ENCODE data around the gene ZNF438. TPM values are rescaled to one million over a fixed set of nuclear protein-coding genes. Genes with fewer than 3 reads are reported as not detected.

Gene ZNF438
- total RNA-seq, 1 experiment from 2014 or later, result 0.83 TPM

DNA sequence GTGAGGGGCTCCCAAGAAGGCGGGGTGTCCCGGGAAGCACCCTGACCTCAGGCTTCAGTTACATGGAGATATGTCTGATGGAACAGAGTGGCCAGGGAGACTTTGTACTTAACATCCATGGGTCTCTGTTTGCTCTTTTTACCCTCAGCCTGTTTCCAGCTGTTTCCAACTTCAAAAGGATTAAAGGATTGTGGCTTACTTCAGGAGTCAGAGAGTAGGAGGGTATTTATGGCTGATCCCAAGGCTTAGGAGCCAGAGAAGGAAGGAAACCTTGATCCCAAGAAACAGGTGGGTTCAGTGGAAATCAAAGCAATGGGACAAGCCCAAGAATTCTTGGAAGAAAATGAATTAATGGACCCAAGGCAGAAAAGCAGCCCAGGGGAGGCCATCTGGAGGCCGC lies 37.7 kb upstream of the ZNF438 start:
- H3K27me3 Mint-ChIP-seq (ENCODE audit: low read depth), result peaks cover 3% of the 10 kb centered on the region; the same call in 1 of the 2 replicates
- peaks cover 0 to 2% of the 10 kb centered on the region in 2 experiments; a peak in 1 of 5 replicates for H3K9me3 Mint-ChIP-seq
- H3K36me3 Mint-ChIP-seq (ENCODE audit: insufficient read depth in 1 of 3, low read depth in 3 of 3), result no peaks in the 10 kb centered on the region; a peak in 1 of 7 replicates
- H3K23ac ChIP-seq (ENCODE audit: insufficient read length, low read depth, low read length), result no peak overlapping the region
- WGBS (ENCODE audit: extremely low coverage, insufficient read length, low lambda C conversion rate), result no CpG with 5 or more reads among the region's 3 CpGs
- peaks cover 27 to 34% of the 10 kb centered on the region in 2 experiments for H3K4me1 Mint-ChIP-seq
- H3K4ac ChIP-seq (ENCODE audit: low read depth, low read length), result no peak overlapping the region
- H3K4me2 ChIP-seq (ENCODE audit: insufficient read depth, insufficient read length, low read length), result no peak overlapping the region
- no peak overlapping the region for H2BK12ac ChIP-seq (ENCODE audit: insufficient read length, low read depth, low read length)
- H3K9ac ChIP-seq (ENCODE audit: extremely low read depth, insufficient read length, low read length), result no peak overlapping the region
- H3K79me1 ChIP-seq (ENCODE audit: insufficient read depth, low read depth, low read length, poor library complexity, severe bottlenecking), result no peaks in the 10 kb centered on the region
- no peak overlapping the region for H3K27ac ChIP-seq (ENCODE audit: insufficient read length, low read depth, low read length)
- H2BK5ac ChIP-seq (ENCODE audit: insufficient read length, low read length), result no peak overlapping the region
- no peak overlapping the region for H3K18ac ChIP-seq (ENCODE audit: insufficient read length, low read depth, low read length)
- H4K5ac ChIP-seq (ENCODE audit: insufficient read length, low read depth, low read length), result no peak overlapping the region
- H3K79me2 ChIP-seq (ENCODE audit: insufficient read depth, low read length), result no peaks in the 10 kb centered on the region
- no peak overlapping the region for H3K4me3 Mint-ChIP-seq
- H4K91ac ChIP-seq (ENCODE audit: insufficient read length, low read depth, low read length), result no peak overlapping the region
- H4K20me1 ChIP-seq (ENCODE audit: control insufficient read depth, insufficient read depth, insufficient read length), result no peaks in the 10 kb centered on the region
- H3K9me3 ChIP-seq (ENCODE audit: control insufficient read depth, low read depth, low read length), result no peaks in the 10 kb centered on the region
- H3T11ph ChIP-seq (ENCODE audit: low read length), result no peak overlapping the region
- no peak overlapping the region for H4K8ac ChIP-seq (replicated peaks; ENCODE audit: insufficient read length, low read depth, low read length)
- no peaks in the 10 kb centered on the region for H3K27me3 ChIP-seq (ENCODE audit: insufficient read depth, low read length)
- no peak for TF ChIP-seq CTCF (conservative IDR thresholded peaks at IDR 0.05)
- H3K27ac Mint-ChIP-seq, result no peak overlapping the region
- no peak overlapping the region for H3K14ac ChIP-seq (ENCODE audit: insufficient read depth, low read length)
- no peaks in the 10 kb centered on the region for H3K23me2 ChIP-seq (ENCODE audit: insufficient read length, low read depth, low read length, poor library complexity, severe bottlenecking)
- H2AK5ac ChIP-seq (ENCODE audit: insufficient read length, low read length), result no peak overlapping the region
- H2BK15ac ChIP-seq (ENCODE audit: low read depth, low read length), result no peak overlapping the region
- peaks cover 6% of the 10 kb centered on the region; the same call in 1 of the 2 replicates for H3K4me1 ChIP-seq (ENCODE audit: insufficient read depth, low read length)
- no peak for DNase-seq
- no peak overlapping the region for H2BK120ac ChIP-seq (ENCODE audit: low read depth, low read length, poor library complexity, severe bottlenecking)
- H2BK20ac ChIP-seq (ENCODE audit: low read depth, low read length, poor library complexity, severe bottlenecking), result no peak overlapping the region
- H2AFZ ChIP-seq (ENCODE audit: low read length), result no peak overlapping the region
- no peak overlapping the region for H3K56ac ChIP-seq (ENCODE audit: insufficient read length, low read depth, low read length)
